ENCODE data around the gene TRPV4.

- TF ChIP-seq CTCF (IDR thresholded peaks at IDR 0.05) (no peak), POLR2AphosphoS5 (IDR thresholded peaks at IDR 0.05; ENCODE audit: low read depth, low read length) (no peak), REST (IDR thresholded peaks at IDR 0.05; ENCODE audit: insufficient read depth in 1 of 2, low read depth in 2 of 2, low read length in 1 of 2) (no peak), SIN3A (IDR thresholded peaks at IDR 0.05; ENCODE audit: borderline replicate concordance, insufficient read depth, low read depth, low read length) (no peak), TCF7L2 (IDR thresholded peaks at IDR 0.05; ENCODE audit: low read depth, low read length) (no peak)
Observed at GRCh38 chr12:109767991-109768900, 65.0 kb downstream of the TRPV4 start.

Measured in Panc1 (cell line).